ENCODE data around the gene SSBP3. TPM values are rescaled to one million over a fixed set of nuclear protein-coding genes. Genes with fewer than 3 reads are reported as not detected.
A peak's percentile ranks its signal among the peaks of the same experiment; 100 is the strongest.

SSBP3 gene
- total RNA-seq, 1 donor from 2014 or later: 6.6 TPM

GRCh38 chr1:54282101-54282847 is 123.9 kb downstream of the SSBP3 start:
- DNase-seq: no peak

DNA sequence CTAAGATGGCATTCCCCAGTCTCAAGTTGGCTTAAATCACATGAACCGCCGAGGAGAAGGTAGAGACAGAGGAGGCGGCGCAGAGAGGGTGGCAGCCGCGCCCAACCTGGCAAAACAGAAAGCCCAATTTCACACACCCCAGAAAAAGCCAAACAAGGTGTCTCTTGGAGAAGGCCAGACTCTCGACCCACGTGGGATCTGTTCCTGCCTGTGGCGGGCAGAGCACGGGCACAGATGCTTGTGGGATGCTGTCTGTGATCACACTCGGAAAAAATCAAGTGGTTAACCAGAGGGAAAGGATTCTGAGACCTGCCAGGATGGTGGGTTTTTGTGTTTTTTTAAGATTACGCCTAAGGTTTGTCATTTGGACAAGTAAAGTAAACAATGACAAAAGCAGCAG is 125.5 kb downstream of the SSBP3 start:
- no peak for DNase-seq

- DNase-seq: no peak
Measured at GRCh38 chr1:54279457-54279856, 126.7 kb downstream of the SSBP3 start.

DNA sequence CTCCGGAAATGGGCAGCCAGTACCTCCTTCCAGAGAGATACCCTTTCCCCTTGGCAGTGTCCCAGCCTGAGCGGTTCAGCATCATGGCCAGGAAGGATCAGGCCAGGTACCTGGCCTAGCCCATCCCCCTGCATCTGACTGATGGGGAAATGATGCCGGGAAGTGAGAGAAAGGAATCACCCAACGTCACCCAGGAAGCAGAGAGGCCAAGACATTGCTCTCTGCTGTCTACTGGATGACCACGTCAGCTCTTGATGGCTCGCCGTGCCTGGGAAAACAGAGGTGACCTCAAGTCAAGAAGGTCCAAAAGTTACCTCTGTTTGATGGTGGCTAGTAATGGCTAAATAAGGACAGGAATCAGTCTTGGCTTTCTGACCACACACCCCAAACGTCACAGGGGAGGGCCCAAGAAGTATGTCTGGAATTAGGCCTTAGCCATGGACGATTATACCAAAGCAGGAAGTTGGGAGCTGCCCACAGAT is 127.2 kb downstream of the SSBP3 start:
- no peak for DNase-seq

DNA sequence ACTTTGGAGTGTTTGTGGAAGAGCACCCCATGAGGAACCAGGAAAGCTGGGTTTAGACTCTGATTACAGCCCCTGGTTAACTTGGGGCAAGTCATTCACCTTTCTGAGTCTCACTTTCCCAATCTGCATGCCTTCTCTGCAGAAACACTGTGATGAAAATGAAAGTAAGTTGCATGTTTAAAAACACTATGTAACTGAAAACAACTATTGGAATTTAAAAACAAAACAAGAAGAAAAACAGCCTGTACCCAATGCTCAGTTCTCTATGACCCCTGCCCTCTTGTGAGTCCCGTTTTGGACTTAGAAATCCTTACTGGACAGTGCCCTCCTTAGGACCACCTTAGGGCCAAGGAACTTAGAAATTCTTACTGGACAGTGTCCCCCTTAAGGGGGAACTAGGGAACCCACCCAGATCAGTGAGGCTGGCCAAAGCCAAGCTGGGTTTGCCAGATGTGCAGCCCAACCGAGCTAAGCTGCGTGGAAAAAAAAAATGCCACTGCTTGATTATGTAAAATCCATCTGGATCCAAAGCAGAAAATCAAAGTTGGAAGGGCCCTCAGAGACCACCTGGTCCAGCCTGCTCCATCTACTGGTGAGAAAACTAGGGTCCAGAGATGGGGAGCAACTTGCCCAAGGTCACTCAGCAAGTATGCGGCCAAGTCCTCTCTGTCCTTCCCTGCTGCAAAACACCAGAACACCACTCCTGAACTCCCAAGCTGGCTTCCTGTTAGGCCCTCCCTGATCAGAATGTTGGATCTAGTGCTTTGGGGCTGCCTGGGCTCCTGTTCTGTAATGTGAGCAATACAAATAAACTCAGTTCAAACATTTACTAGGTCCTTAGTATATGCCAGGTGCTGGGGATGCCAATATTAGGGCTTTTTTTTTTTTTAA is 128.5 kb downstream of the SSBP3 start:
- no peak for DNase-seq

GRCh38 chr1:54276617-54277450 is 129.4 kb downstream of the SSBP3 start:
- no peak for DNase-seq

DNA sequence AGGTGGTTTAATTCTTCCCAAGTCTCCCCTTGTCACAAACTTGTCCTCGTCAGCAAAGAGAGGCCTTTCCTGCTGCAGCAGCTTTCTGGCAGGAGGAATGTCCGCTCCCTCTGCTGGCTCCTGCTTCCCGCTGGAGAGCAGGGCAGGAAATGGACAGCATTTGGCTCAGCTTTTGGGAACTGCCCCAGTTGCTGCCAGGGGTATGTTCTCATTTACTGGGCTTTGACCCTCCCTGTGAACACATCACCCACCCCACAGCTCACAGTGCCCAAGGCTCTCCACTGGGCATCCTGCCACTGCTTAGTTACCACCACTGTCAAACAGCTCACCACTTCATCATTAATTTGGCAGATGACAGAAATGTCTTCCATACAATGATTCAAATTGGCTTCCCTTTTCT is 130.8 kb downstream of the SSBP3 start:
- DNase-seq: peak; percentile 61

DNA sequence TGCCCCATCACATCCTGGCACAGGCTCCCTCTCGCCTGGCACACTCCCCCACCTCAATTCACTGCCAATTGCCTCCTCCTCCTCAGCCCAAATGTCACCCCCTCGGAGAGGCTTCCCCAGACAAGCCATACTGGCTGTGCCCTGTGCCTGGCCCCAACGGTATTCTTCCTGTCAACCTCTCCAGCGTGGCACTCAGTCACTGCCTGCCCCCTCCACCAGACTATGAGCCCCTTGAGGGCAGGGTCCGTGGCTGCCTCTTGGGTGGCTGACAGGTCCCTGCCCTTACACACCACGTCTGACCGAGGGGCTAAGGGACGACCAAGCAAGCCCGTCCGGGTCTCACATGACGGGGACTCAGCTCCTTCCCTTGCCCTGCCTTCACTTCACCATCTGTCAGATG is 131.3 kb downstream of the SSBP3 start:
- DNase-seq: no peak

GRCh38 chr1:54274448-54274847 is 131.7 kb downstream of the SSBP3 start:
- no peak for DNase-seq

DNA sequence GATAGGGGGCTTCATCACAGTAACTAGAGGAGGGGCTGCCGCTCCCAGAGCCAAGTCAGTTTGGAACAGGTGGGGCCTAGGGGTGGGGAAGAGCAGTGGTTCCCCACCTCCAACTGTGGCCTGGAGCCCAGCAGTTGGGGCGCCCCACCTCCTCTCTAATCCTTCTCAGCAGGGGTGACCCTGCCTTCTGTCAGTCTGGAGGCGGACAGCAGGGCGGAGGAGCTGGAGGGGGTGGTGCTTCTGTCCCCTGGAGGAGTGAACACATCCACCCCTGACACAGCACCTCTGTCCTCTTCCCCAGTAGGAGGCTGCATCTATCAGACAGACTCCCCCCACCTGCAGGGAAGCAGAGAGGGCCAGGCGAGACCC is 132.4 kb downstream of the SSBP3 start:
- DNase-seq: no peak

- DNase-seq: peak; percentile 73
Measured at GRCh38 chr1:54273092-54273794, 133.0 kb downstream of the SSBP3 start.

DNA sequence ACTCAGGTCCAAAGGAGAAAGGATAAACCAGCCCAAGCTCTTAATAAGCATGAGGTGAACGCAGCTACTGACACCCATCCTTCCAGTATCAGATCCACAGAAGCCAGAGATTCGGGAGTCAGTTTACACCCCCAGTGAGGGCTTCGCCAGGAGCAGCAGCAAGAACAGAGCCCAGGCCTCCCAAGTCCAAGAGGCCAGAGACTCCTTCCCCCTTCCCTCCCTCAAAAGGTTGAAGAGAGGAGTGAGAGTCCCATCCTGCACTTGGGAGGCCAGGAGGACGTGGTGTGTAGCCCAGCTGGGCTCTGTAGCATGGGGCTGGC is 133.5 kb downstream of the SSBP3 start:
- no peak for DNase-seq

- DNase-seq: no peak
Measured at GRCh38 chr1:54272134-54272533, 134.1 kb downstream of the SSBP3 start.

GRCh38 chr1:54271341-54271740 is 134.9 kb downstream of the SSBP3 start:
- no peak for DNase-seq

- DNase-seq: no peak
Measured at GRCh38 chr1:54270543-54270942, 135.7 kb downstream of the SSBP3 start.

- DNase-seq: no peak
Measured at GRCh38 chr1:54268762-54269297, 137.4 kb downstream of the SSBP3 start.

- no peak for DNase-seq
Measured at GRCh38 chr1:54267815-54268761, 138.1 kb downstream of the SSBP3 start.

DNA sequence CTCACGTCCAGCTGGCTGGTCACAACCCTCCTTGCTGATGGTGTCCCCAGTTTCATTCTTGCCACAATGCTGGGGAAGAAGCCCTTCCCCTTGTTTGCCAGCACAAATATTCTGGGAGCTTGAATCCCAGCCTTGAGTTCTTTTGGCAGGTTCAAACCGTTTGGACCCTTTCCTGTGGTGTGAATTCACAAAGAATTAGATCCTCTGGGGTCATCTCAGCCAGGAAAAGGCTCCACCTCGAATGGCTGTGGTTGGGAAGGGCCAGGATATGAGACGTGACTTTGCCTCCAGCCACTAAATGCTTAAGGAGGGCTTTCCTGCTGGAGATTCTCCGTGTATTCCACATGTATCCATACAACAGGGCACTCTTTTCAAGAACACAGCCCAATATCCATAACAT is 139.3 kb downstream of the SSBP3 start:
- no peak for DNase-seq

DNA sequence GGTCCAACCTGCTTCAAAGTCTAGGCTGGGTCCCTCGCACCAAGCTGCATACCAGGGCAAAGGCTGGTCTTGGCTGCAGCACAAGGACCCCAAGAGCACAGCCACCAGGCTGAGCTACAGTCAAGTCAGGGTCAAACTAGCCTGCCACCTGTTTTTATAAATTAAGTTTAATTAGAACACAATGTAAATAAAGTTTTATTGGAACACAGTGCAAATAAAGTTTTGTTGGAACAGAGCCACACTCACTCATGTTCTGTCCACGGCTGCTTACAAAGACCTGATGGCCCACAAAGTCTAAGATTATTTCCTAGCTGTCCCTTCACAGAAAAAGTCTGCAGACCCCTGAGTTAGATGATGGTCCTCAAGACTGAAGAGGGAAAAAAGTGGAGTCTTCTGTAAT is 140.0 kb downstream of the SSBP3 start:
- no peak for DNase-seq

DNA sequence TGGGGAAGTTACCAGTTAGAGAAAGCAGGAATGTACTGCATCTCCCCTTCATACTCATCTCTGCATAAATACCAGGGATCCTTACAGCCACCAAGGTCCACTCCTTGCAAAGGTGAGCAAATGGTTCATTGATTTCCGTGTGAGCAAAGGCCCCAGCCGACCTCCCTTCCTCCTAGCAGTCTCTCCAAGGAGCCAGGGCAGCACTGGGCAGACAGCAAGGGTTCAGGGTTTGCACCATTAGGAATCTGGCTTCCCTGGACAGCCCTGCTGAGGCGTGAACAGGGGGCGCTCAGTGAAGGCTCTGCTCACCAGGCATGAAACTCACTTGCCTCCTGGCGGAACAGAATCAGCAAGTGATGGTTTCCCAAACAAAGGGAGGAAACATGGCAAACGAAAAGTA is 140.5 kb downstream of the SSBP3 start:
- DNase-seq: no peak

DNA sequence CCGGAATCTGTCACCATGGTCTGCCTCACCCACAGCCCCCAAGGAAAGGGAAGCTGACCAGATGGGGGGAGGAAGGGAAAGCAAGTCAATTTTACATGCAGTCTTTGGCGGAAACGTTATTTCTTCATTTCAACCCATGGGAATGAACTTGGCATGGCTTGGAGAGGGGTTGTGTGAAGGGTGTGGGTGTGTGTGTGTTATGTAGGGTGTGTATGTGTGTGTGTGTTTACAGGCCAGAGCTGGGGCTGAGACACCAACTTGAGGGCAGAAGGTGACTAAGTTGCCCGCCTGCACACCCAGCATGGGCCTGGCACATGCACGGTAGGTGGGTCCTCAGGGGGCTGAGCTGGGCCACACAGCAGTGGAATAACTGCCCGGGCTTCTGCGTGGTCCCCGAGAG is 141.1 kb downstream of the SSBP3 start:
- DNase-seq: no peak

Measured in dermis blood vessel endothelial cell (primary cell).